Neural cell (in vitro differentiated cells): Measurements from ENCODE around the gene USP53.

Experiments used
- EP300 ChIP-seq: fragments of 450-650 bp; conservative IDR thresholded peaks from 2 replicates; pipeline ENCODE4 v1.6.1; 2014; ENCODE audit warnings: antibody characterized with exemption, mild to moderate bottlenecking, moderate library complexity; ENCODE audit not compliant: poor library complexity, severe bottlenecking
- EZH2 ChIP-seq: fragments of 200-600, 300-800 bp; shearing (Covaris generic), sonication (generic); IDR thresholded peaks from 2 replicates; pipeline ENCODE4 v1.6.1; 2014; ENCODE audit warnings: antibody characterized with exemption, low read length, borderline replicate concordance, mild to moderate bottlenecking; ENCODE audit not compliant: insufficient read depth, poor library complexity, severe bottlenecking
- MXI1 ChIP-seq: fragments of 450-650 bp; conservative IDR thresholded peaks from 2 replicates; pipeline ENCODE4 v1.6.1; 2014; ENCODE audit warnings: antibody characterized with exemption, mild to moderate bottlenecking; ENCODE audit not compliant: poor library complexity, severe bottlenecking
- POLR2AphosphoS5 ChIP-seq: IDR thresholded peaks from 2 replicates; pipeline ENCODE4 v1.6.1; 2012
- REST ChIP-seq: IDR thresholded peaks from 2 replicates; pipeline ENCODE4 v1.6.1; 2012; ENCODE audit warnings: borderline replicate concordance
- SMC3 ChIP-seq: fragments of 450-650 bp; conservative IDR thresholded peaks from 2 replicates; pipeline ENCODE4 v1.6.1; 2014; ENCODE audit warnings: antibody characterized with exemption, mild to moderate bottlenecking, moderate library complexity; ENCODE audit not compliant: poor library complexity
- TAF1 ChIP-seq: IDR thresholded peaks from 2 replicates; pipeline ENCODE4 v1.6.1; 2012; ENCODE audit warnings: low read depth
- TF ChIP-seq, protein P1 (sequence below): fragments of 450-650 bp; IDR thresholded peaks from 2 replicates; pipeline ENCODE4 v1.5.1; 2014; ENCODE audit warnings: antibody characterized with exemption, mild to moderate bottlenecking, moderate library complexity; ENCODE audit not compliant: poor library complexity, severe bottlenecking

- TF ChIP-seq, protein P1, sequence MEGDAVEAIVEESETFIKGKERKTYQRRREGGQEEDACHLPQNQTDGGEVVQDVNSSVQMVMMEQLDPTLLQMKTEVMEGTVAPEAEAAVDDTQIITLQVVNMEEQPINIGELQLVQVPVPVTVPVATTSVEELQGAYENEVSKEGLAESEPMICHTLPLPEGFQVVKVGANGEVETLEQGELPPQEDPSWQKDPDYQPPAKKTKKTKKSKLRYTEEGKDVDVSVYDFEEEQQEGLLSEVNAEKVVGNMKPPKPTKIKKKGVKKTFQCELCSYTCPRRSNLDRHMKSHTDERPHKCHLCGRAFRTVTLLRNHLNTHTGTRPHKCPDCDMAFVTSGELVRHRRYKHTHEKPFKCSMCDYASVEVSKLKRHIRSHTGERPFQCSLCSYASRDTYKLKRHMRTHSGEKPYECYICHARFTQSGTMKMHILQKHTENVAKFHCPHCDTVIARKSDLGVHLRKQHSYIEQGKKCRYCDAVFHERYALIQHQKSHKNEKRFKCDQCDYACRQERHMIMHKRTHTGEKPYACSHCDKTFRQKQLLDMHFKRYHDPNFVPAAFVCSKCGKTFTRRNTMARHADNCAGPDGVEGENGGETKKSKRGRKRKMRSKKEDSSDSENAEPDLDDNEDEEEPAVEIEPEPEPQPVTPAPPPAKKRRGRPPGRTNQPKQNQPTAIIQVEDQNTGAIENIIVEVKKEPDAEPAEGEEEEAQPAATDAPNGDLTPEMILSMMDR: no peak
- TF ChIP-seq MXI1: no peak
- no peak for TF ChIP-seq REST
- TF ChIP-seq TAF1: no peak
- TF ChIP-seq EZH2: no peak
- no peak for TF ChIP-seq SMC3
- TF ChIP-seq POLR2AphosphoS5: no peak
- no peak for TF ChIP-seq EP300
Observed at GRCh38 chr4:119321921-119322687, 109.6 kb downstream of the USP53 start, which contains the start of gene FABP2.
